Endothelial cell of umbilical vein (primary cell): ENCODE results near the gene SPATA31D3.
"Not testable (repeated sequence)": the region's sequence is repeated elsewhere in the genome, so short reads cannot be mapped to it uniquely, and the experiment has no call there.

Source experiments
- CTCF ChIP-seq, 2 donors: IDR thresholded peaks; 1 replicate in 1 of 2; 2 replicates in 1 of 2; pipeline ENCODE4 v1.5.1; 2011; ENCODE audit warnings: low read length in 2 of 2, mild to moderate bottlenecking in 2 of 2, moderate library complexity in 2 of 2, control low read depth in 1 of 2, inconsistent platforms in 1 of 2, low read depth in 1 of 2; ENCODE audit not compliant: insufficient read depth in 1 of 2; ENCODE audit errors: extremely low read depth in 1 of 2
- EZH2 ChIP-seq: IDR thresholded peaks from 2 replicates; pipeline ENCODE4 v1.6.1; 2012; ENCODE audit warnings: borderline replicate concordance, low read depth, mild to moderate bottlenecking, moderate library complexity, low read length, inconsistent platforms; ENCODE audit not compliant: severe bottlenecking
- MAX ChIP-seq: IDR thresholded peaks from 2 replicates; pipeline ENCODE4 v1.6.1; 2011; ENCODE audit not compliant: insufficient read depth, insufficient read length
- POLR2A ChIP-seq: IDR thresholded peaks from 2 replicates; pipeline ENCODE4 v1.6.1; 2012; ENCODE audit warnings: low read depth, mild to moderate bottlenecking, control low read depth, low read length

- TF ChIP-seq CTCF (IDR thresholded peaks at IDR 0.05; ENCODE audit: extremely low read depth in 1 of 2, insufficient read depth in 1 of 2, low read depth in 1 of 2, low read length in 2 of 2); EZH2; POLR2A; MAX: not testable (repeated sequence)
These were observed 15.0 kb upstream of the SPATA31D3 start, which contains the start of gene SPATA31D4 for GRCh38 chr9:81928305-81928704.
